GM12878 (cell line): ENCODE results near the gene MOGAT3. TPM values are rescaled to one million over a fixed set of nuclear protein-coding genes. Genes with fewer than 3 reads are reported as not detected.

Source experiments
- ATAC-seq: fragments of 200-7000 bp; cut with Tn5 transposase; 3 replicates; pipeline ENCODE4 v1.9.1; 2020; ENCODE audit warnings: mild to moderate bottlenecking, moderate library complexity
- BruUV-seq: library from RNA; stranded (reverse); fragments of 400-500 nt; replicated peaks from 2 replicates; lab custom pipeline; 2021; lab: Mats Ljungman, UMichigan
- CTCF ChIA-PET: fragments of 300-600 bp; sonication (Branson Sonifier 250); formaldehyde crosslinking; extraction: SDS; loops from one replicate; lab custom pipeline; 2021; ENCODE audit warnings: inconsistent platforms; lab: Yijun Ruan, JAX
- POLR2A ChIA-PET: fragments of 350-600 bp; formaldehyde crosslinking; extraction: SDS; loops from one replicate; lab custom pipeline; 2021; ENCODE audit warnings: inconsistent platforms; lab: Charles Lee
- RAD21 ChIA-PET: fragments of 300-600 bp; sonication (Branson Sonifier 250); formaldehyde crosslinking; loops from one replicate; lab custom pipeline; 2023; ENCODE audit warnings: antibody characterized with exemption; ENCODE audit not compliant: unreplicated experiment; lab: Charles Lee
- SMC1A ChIA-PET: fragments of 300-600 bp; sonication (Branson Sonifier 250); formaldehyde crosslinking; loops from one replicate; lab custom pipeline; 2023; ENCODE audit not compliant: unreplicated experiment, uncharacterized antibody; lab: Charles Lee
- DNase-seq: peaks from one replicate; pipeline ENCODE4 v3.0.0-alpha.2; 2011; ENCODE audit warnings: low read depth, low spot score
- FAIRE-seq: peaks from 3 replicates; lab custom pipeline; 2011; peaks lifted over from hg19 to GRCh38; lab: Jason Lieb, UNC
- H2AFZ ChIP-seq: 2 replicates; pipeline ENCODE4 v1.6.0; 2011; ENCODE audit warnings: low read depth, low read length, control low read depth; ENCODE audit not compliant: control insufficient read depth
- H3K27ac ChIP-seq: 2 replicates; pipeline ENCODE4 v1.5.1; 2011; ENCODE audit warnings: control low read depth; ENCODE audit not compliant: control insufficient read depth, insufficient read depth
- H3K27me3 ChIP-seq, 2 experiments: replicated peaks in 1 of 2; 2 replicates each; pipeline versions ENCODE4 v1.6.0 to v1.6.1; 2011; ENCODE audit warnings: low read length in 1 of 2; ENCODE audit not compliant: control insufficient read depth in 2 of 2, insufficient read depth in 2 of 2
- H3K36me3 ChIP-seq, 2 experiments: 2 replicates each; pipeline ENCODE4 v1.5.1; 2011; ENCODE audit warnings: low read length in 1 of 2; ENCODE audit not compliant: control insufficient read depth in 2 of 2, insufficient read depth in 2 of 2
- H3K4me1 ChIP-seq: 2 replicates; pipeline ENCODE4 v1.6.1; 2011; ENCODE audit warnings: mild to moderate bottlenecking, low read length, moderate library complexity, mixed read lengths; ENCODE audit not compliant: control insufficient read depth, insufficient read depth
- H3K4me2 ChIP-seq: 2 replicates; pipeline ENCODE4 v1.6.0; 2011; ENCODE audit warnings: control low read depth; ENCODE audit not compliant: control insufficient read depth, insufficient read depth
- H3K4me3 ChIP-seq: fragments of 200-600 bp; sonication (generic); 2 replicates; pipeline ENCODE4 v1.5.1; 2016
- H3K79me2 ChIP-seq: 2 replicates; pipeline ENCODE4 v1.6.0; 2011; ENCODE audit warnings: low read length; ENCODE audit not compliant: control insufficient read depth, insufficient read depth
- H3K9ac ChIP-seq: 2 replicates; pipeline ENCODE4 v1.8.0; 2011; ENCODE audit warnings: low read length, control low read depth, mixed read lengths; ENCODE audit not compliant: control insufficient read depth, insufficient read depth
- H3K9me3 ChIP-seq: replicated peaks from 3 replicates; pipeline ENCODE4 v1.5.1; 2011; ENCODE audit warnings: mild to moderate bottlenecking, low read length; ENCODE audit not compliant: control insufficient read depth, insufficient read depth
- H4K20me1 ChIP-seq: 2 replicates; pipeline ENCODE4 v1.6.0; 2011; ENCODE audit not compliant: control insufficient read depth, insufficient read depth
- BCL3 ChIP-seq: IDR thresholded peaks from 2 replicates; pipeline ENCODE4 v1.6.1; 2011; ENCODE audit warnings: borderline replicate concordance, low read depth, mild to moderate bottlenecking, moderate library complexity, low read length; ENCODE audit not compliant: insufficient read depth, poor library complexity, severe bottlenecking
- NBN ChIP-seq: fragments of 450-650 bp; IDR thresholded peaks from 2 replicates; pipeline ENCODE4 v1.6.1; 2016
- TCF7 ChIP-seq: IDR thresholded peaks from 2 replicates; pipeline ENCODE4 v1.6.1; 2014; ENCODE audit warnings: antibody characterized with exemption, borderline replicate concordance
- WGBS: methylation state at CpG from one replicate; pipeline ENCODE4 v1.1.6; 2016; ENCODE audit warnings: low lambda C conversion rate; ENCODE audit not compliant: insufficient replicate concordance, insufficient coverage; ENCODE audit errors: missing lambda C conversion rate; 5-methylcytosine and 5-hydroxymethylcytosine counted together
- in situ Hi-C: fragments of 300-500 bp; cut with MboI; formaldehyde crosslinking; loops from 9 replicates; pipeline ENCODE4 v1.14.3; 2018; ENCODE audit warnings: mixed read lengths
- intact Hi-C: fragments of 100-400 bp; cut with micrococcal nuclease; formaldehyde crosslinking; loops from one replicate; pipeline ENCODE4 v1.14.2; 2022; ENCODE audit not compliant: unreplicated experiment
- polyA plus RNA-seq, 11 experiments: library from polyadenylated mRNA; depleted of rRNA in 4 of 11; unstranded in 6 of 11; stranded (reverse) in 5 of 11; fragments of >200 nt; fragmentation: Nextera tagmentation in 4 of 11; fragmentation: Illumina TruSeq in 1 of 11; extraction: Ambion mirVana in 4 of 11; extraction: Trizol in 1 of 11; gene quantifications; 1 replicate in 1 of 11; 2 replicates in 10 of 11; pipeline versions ENCODE4 v1.2.1 to v1.2.3, GENCODE V29; 2011 to 2016; ENCODE audit warnings: inconsistent platforms in 2 of 11, missing spikeins in 2 of 11, low read depth in 1 of 11
- total RNA-seq, 4 experiments: library from RNA; depleted of rRNA in 3 of 4; stranded (reverse); fragments of >200 nt in 3 of 4; fragmentation: Illumina TruSeq in 1 of 4; extraction: Trizol in 1 of 4; gene quantifications; 2 replicates each; pipeline versions ENCODE4 v1.2.1 to v1.2.3, GENCODE V29; 2013 to 2021

MOGAT3 gene
- total and polyA plus RNA-seq, 10 of the 15 experiments (the other 5 are each of a cell fraction or from before 2014, with no cell fraction given) = 0.11 TPM; not detected in 9

DNA sequence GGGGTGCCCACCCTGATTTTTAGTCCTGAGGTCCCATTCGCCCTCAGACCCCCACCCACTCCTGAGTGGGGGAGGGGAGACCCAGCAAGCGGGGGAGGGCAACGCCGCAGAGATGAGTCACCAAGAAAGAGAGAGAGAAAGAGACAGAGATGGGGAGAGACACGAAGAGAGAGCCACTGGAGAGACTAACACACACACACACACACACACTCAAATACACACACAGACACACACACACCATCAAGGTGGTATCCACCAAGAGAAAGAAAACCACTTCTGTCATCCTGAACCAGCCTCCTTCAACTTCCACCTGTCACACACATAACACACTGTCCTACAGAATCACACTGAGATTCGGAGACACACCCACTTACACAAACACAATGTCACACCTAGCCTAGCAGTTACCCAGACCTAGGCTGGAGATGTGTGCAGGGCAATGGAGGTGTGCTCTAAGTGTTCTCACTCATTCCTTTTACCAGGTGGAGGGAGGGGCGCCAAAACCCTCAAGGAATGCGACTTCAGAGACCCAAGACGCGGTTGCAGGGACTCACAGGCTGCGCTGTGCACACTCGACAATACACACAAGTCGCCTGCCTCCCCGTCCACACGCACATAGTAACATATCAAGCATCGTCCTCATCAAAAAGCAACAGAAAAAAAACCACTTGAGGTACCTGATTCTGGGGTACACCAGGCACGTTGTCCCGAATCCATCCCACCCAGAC, 31.6 kb downstream of the MOGAT3 start:
- intact Hi-C loops = loop anchor here (1.0 kb wide), 2 partner anchors 19 to 25 kb away; no protein-coding TSS in a partner anchor
- Histone ChIP-seq H3K27ac (no peak overlapping the region), H3K4me3 (no peak overlapping the region), H4K20me1 (no peaks in the 10 kb centered on the region), H2AFZ (no peak overlapping the region), H3K79me2 (no peaks in the 10 kb centered on the region), H3K4me2 (peak overlapping the region; percentile 33; the same call in 1 of the 2 replicates), H3K4me1 (peaks cover 11% of the 10 kb centered on the region), H3K9ac (no peak overlapping the region), H3K9me3 (no peaks in the 10 kb centered on the region; the same call in 2 of the 3 replicates), H3K36me3 (no peaks in the 10 kb centered on the region), H3K27me3 (peaks cover 36 to 37% of the 10 kb centered on the region in 2 experiments)
- ChIA-PET CTCF (interaction anchor here (0.6 to 6.1 kb wide), 4 partner anchors 28 to 113 kb away, joined by 3 to 80 read pairs (median 4); partner anchors contain the start of gene TRIM56), POLR2A (no interaction called here), RAD21 (interaction anchor here (0.7 to 2.7 kb wide), 3 partner anchors 25 to 1219 kb away, joined by 3 to 20 read pairs (median 12); no protein-coding TSS in a partner anchor), SMC1A (interaction anchor here (1.2 to 2.6 kb wide), 3 partner anchors 25 to 27 kb away, joined by 4 to 10 read pairs (median 9); no protein-coding TSS in a partner anchor)
- ATAC-seq = peak; percentile 1; the same call in 1 of the 3 replicates
- 2% methylated on average over 17 of the region's 18 CpGs for WGBS
- no TSS peak for BruUV-seq
- in situ Hi-C loops = no loop called here
- no peak for DNase-seq
- no peak for TF ChIP-seq TCF7
- TF ChIP-seq NBN = 0 out of 2 replicates have a peak, but pooled peaks have one; percentile 24
- TF ChIP-seq BCL3 = no peak
- peak; percentile 13 for FAIRE-seq
